Right renal cortex interstitium (tissue), 3 donors: ENCODE results near the gene MLEC. TPM values are rescaled to one million over a fixed set of nuclear protein-coding genes. Genes with fewer than 3 reads are reported as not detected.
A peak's percentile ranks its signal among the peaks of the same experiment; 100 is the strongest.
"Not testable (repeated sequence)": the region's sequence is repeated elsewhere in the genome, so short reads cannot be mapped to it uniquely, and the experiment has no call there.

Source experiments
- DNase-seq, 3 donors: peaks; one replicate each; pipeline ENCODE4 v3.0.0-alpha.2; 2013; ENCODE audit warnings: low read depth in 3 of 3, low spot score in 2 of 3
- polyA plus RNA-seq, 3 donors: library from polyadenylated mRNA; unstranded; fragments of 120-200 nt; gene quantifications; one replicate each; pipeline ENCODE4 v1.2.1, GENCODE V29; 2013; ENCODE audit not compliant: insufficient read length in 3 of 3

The MLEC gene
- polyA plus RNA-seq, 3 donors, result 177 to 191 (median 185) TPM

DNA sequence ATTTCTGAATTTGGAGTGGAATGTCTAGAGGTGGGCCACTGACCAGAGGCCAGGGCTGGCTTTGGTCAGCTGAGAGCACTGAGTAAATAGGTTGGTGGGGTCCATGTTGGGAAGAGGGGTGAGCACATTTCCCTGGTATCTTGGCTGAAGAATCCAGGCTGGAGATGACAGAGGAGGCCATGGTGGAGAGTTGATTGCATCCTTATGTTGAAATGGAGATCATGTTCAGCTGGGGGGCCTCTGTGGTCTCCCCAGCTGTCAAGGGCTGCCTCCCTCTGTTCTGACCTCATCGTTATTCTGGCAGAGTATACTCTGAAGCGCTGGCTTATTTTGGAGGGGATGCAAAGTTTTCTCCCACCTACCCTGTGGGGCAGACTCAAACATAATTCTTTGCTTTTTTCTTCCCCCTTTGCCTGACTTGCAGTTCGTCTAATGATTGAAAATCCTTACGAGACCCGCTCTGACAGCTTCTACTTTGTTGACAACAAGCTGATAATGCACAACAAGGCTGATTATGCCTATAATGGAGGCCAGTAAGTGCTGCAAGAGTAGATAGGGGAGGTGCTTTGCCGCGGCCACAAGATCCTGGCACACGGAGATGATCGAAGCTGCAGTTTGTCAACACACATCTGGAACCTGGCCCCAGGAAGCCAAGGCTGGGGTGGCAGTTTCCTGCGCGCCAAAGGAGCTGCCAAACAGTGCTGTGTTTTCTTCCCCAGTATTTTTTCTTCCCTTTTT, 32.7 kb downstream of the MLEC start:
- no peak for DNase-seq

DNA sequence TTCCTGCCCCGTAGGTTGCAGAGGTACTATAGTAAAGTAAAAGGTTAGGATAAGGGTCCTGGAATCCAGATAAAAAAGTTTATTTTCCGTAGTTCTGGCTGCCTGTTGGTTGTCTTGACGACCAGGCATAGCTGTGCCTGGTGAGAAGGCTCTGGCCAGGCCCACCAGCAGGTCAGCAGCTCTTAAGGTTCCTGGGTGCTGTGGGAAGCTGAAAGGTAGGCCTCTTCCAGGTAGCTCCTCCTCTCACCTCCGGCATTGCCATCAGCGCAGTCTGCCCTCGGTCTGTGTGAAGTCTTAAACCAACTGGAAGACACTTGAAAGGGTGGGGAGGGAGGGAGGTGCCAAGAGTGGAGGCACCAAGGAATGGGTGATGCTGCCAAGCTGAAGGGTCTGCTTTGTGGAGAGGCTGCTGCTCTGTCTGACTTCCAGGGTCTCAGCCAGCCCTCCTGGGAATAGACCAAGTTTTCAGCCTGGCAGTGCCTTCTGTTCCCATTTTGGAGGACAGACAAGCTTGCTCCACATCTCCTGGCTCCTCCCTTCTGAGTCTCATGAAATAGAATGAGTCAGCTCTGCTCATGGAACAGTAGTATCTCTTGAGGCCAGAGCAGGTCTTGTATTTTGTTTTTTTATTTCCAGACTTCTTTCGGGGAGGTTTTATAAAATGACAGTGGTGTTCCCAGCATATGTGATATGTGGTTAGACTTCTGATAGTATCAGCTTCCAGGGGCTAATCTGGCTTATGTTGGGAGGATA, 33.5 kb downstream of the MLEC start:
- no peak for DNase-seq

DNA sequence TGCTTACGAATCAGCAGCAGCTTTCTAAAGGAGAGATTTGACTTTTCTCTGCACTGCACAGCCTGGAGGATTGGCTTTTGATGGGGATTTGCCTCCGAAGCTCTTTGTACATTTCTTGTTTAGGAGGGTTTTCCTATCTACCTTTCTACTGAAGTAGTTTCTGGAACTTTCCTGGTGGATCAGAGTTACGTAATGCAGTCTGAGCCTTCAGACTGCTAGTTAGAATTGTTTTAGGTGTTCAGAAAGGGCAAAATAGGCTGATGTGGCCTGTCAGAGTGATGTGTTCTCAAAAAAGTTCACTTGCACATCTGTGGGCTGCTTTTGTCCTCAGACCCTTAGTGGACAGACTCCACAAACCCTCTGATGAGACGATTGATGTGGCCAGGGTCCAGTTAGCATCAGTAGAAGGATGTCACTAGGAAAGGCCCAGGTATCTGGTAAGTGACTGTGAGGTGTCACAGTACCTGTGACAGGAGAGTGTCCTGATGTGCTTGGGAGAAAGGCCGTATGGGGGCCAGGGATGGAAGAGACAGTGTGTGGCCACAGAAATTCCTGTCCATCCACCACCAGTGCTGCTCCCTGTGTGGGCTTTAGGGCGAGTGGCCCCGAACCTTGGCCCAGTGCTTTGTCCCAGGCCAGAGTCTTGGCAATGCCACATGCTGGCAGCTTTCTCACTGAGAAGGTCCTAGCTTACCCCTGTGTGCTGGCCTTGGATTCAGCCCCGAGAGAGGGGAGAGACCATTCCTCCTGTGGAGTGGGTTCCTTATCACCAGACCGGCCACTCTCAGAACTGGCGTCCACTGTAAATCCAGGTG, 34.2 kb downstream of the MLEC start:
- no peak for DNase-seq

DNA sequence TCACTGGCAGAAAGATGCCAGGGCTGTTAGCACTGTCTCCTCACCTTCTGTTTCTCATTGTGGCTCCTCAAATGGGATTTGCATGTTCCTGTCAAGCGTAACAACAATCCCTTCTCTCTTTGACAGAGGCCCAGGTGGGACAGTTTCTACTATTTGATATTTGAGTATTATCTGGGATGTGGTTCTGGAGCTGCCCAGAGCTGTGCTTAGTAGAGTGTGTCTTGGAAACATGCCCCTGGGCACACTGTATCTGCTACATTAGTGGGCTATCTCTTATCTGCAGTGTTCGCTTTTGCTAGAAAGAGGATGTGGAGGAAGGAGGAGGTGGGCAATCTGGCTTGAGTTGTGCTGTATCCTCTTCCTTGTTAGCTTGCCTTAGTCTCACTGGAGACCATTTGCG, 34.9 kb downstream of the MLEC start:
- no peak for DNase-seq

DNA sequence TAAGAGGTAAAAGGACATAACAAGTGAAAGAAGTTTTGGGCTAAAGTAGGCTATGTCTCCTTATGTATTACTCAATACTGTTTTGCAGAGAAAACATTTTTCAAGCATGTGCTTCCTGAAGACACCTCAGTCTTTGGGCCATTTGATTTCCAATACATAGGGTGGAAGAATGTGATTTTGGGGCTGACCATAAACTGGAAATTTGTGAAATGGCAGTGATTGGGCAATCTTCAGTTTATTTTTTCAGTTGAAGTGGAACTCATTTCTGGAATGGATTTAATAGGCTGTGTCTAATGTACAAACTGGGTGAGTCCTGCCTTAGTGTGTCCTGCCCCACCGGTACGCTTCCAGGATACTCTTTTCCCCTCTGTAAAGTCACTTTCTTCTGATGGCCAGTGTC, 35.8 kb downstream of the MLEC start:
- DNase-seq, result no peak

DNA sequence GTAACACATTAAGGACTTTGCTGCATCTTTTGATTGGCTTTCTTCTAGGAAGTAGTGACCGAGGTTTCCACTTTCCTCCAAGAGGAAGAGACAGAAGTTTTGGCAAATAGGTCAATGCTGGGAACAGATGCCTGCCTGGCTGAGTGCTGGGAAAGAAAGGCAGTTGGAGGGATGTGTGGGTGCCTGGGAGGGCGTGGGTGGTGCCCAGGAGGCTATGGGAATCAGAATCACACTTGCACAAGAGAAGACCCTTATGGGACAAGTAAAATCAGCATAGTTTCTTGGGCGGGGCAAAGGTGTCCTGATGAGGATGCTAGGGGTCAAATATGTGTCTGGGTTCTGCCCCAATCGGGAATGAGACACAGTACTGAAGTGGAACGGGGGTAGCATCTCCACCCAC, 37.8 kb downstream of the MLEC start:
- no peak for DNase-seq

DNA sequence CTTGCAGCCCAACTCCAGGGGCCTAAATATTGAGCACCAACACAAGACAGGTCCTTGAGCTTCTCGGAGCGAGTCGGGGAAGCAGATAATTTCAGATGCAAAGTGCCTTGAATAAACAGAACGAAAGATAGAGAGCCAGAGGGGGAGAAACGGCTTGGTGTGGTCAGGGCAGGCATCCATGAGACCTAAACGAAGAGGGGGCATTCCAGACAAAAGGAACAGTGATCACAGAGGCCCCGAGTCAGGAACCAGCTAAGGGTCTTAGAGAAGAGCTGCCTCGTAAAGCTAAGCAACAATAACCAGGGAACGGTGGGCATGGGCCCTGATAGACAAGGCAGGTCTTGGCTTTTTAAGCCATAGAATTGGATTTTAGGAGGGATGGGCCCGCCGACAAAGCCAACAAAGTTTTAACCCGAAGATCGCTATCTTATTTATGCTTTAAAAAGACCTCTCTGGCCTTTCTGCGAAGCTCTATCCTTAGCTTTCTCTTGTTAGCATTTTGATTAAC, 38.3 kb downstream of the MLEC start:
- DNase-seq, result no peak

DNA sequence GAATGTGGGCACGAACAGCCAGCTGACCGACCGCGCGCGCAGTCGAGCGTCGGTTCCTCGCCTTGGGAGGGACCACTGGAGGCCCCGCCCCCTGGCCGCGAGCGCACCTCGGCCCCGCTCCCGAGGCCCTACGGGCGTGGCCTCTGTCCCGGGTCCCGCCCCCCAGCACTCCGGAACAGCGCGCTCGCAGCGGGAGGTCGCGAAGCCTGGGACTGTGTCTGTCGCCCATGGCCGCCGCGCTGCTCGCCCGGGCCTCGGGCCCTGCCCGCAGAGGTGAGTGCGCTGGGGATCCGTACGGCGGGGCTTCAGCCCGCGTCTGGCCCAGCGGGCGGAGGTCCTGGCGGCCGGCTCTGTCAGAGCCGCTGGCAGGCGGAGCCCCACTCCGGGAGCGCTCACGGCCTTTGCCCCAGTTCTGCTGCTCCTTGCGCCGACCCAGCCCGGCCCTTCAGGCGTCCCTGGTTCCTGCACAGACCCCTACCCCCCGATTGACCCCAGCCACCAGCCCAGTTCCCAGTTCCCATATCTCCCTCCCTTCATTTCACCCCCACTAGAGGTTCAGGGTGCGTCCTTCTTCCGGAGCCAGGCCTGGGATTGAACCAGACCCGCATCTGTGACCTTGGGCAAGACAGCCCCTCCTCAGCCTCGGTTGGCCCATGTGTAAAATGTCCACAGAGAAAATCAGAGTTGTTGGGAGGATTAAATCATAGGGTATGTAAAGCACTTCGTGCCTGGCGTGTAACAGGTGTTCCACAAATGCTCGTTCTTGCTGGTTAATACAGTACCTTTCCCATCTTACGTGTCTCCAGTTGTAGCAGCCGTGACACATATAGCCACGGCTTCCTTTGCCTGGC, 38.9 kb downstream of the MLEC start, which contains the start of gene ACADS:
Gene ACADS (plus strand): TSS at position 168 of the 851 bp plus-strand sequence. CDS start 60 bp downstream, at position 228.
- DNase-seq, result peak in 2 of 3 donors; percentile 65 to 76

DNA sequence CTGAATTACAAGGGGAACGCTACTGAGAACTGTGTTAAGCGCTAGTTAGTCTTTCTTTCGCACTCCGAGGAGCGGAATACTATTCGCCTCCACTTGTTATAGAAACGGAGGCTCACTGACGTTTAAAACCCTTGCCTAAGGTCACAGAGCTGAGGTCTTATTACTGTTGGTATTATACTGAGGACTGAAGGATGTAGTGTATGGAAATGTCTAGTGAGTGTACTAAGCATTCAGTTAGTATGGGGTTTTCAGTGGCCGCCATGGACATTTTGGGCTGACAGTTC, 39.5 kb downstream of the MLEC start:
- DNase-seq, result no peak

DNA sequence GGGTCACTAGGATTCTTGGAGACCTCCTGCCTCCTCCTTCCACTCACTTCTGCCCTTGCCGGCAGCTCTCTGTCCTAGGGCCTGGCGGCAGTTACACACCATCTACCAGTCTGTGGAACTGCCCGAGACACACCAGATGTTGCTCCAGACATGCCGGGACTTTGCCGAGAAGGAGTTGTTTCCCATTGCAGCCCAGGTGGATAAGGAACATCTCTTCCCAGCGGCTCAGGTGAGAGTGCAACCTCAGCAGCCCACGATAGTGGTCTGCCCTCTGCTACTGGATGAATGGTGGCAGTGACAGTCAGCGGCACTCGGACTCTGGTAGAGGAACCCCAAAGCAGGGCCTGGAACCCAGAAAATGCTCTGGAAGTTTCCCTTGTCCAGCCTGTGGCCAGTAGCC, 40.0 kb downstream of the MLEC start:
- no peak for DNase-seq

DNA sequence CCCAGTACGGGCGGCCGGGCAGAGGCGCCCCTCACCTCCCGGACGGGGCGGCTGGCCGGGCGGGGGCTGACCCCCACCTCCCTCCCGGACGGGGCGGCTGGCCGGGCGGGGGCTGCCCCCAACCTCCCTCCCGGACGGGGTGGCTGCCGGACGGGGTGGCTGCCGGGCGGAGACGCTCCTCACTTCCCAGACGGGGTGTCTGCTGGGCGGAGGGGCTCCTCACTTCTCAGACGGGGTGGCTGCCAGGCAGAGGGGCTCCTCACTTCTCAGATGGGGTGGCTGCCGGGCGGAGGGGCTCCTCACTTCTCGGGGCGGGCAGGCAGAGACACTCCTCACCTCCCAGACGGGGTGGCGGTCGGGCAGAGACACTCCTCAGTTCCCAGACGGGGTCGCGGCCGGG, 45.2 kb downstream of the MLEC start:
- DNase-seq, result not testable (repeated sequence)

DNA sequence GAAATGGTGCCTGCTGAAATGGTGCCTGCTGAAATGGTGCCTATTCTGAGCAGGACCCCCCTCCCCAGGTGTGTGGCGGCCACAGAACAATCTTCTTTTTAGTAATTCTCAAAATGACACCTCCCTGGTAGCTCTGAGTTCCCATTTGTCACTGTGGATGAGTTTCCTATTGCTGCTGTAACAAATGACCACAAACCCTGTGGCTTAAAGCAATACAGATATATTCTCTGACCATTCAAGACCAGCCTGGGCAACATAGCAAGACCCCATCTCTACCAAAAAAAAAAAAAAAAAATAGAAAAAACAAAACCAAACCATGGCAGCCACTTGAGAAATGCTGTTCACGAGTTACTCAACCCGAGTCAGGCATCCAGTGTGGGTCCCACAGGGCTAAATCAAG, 46.6 kb downstream of the MLEC start:
- DNase-seq, result no peak

DNA sequence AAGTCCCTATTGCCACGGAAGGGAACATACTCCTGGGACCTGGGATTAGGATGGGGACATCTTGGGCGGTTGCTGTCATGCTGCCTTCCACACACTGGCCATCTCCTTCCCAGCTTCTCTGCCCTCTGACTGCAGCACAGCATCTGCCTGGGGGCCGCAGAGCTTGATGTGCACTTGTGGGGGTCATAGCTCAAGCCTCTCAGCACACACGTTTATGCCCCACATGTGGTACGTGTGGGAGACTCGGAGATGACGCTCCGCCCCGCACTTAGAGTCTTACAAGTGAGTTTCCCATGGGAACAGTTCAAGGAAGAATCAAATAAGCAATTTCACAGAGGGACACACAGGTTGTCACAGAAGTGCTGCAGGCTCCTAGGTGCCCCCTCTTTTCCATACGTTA, 47.3 kb downstream of the MLEC start:
- DNase-seq, result no peak

DNA sequence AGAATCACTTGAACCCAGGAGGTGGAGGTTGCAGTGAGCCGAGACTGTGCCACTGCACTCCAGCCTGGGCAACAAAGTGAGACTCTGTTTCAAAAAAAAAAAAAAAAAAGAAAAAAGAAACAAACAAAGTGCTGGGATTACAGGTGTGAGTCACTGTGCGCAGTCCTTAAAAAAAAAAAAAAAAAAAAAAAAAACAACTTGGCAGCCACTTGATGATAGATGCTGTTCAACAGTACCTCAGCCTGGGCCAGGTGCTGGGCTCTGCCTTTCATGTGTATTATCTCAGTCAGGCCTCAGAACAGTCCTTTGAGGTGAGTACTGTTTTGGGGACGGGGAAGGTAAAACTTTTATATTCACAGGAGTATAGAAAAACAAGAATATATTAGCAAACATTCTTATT, 48.2 kb downstream of the MLEC start:
- no peak for DNase-seq

DNA sequence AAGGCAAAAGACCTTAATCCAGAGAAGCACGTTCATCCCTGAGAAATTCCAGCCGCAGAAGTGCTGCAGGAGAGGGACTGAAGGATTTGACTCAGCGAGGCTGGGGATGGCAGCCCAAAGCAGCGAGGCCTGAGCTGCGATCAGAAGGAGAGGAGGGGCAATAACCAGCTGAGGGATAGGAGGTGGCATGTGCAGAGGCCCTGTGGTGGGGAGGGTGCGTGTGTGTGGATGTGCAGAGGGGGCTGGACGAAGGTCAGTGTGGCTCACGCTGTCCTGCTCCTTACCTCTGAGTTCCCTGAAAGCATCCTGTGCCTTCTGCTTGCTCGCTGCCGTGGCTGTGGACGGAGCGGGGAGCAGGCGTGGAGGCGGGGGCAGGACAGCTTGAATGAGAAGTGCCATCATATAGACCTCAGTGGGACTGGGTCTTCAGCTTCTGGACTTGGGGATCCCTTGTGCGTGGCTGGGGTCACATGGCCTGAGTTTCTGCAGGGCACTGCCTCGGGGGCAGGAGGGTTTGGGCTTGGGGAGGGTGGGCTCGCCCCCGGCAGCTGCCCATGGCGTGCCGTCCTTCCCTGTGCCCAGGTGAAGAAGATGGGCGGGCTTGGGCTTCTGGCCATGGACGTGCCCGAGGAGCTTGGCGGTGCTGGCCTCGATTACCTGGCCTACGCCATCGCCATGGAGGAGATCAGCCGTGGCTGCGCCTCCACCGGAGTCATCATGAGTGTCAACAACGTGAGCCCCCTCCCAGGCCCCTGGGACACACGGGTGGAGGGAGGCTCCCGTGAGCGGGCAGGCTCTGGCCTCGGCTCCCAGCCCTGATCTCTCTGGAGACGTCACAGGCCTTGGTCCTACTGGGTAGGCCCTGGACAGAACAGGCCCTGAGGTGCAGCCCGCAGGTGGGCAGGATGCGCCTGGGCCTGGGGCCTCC, 49.7 kb downstream of the MLEC start:
- no peak for DNase-seq

DNA sequence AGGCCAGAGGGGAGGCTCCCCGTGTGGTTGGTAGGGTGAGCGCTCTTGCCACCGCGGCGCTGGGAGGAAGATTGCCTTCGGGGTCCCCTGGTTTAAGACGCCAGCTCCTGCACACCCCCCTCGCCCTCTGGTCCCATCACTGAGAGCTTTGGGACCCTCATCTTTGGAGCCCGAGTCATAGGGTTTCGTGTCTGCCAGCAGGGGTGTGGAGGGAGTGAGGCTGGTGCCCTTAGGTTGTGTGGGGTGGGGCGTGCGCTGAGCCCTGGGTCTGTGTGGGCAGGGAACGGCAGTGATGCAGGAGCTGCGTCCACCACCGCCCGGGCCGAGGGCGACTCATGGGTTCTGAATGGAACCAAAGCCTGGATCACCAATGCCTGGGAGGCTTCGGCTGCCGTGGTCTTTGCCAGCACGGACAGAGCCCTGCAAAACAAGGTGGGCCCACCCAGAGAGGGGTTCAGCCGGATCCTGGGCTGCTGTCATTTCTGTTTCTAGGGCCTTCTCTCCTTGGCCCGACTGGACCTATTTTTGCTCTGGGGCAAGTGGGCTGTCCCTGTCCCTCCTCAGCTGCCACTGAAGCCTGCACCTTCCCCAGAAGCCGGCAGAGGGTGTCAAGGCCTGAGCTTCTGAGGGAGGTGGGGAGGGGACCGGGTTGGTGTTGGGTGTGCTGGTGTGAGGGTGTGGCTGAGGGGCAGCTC, 50.8 kb downstream of the MLEC start:
- no peak for DNase-seq

DNA sequence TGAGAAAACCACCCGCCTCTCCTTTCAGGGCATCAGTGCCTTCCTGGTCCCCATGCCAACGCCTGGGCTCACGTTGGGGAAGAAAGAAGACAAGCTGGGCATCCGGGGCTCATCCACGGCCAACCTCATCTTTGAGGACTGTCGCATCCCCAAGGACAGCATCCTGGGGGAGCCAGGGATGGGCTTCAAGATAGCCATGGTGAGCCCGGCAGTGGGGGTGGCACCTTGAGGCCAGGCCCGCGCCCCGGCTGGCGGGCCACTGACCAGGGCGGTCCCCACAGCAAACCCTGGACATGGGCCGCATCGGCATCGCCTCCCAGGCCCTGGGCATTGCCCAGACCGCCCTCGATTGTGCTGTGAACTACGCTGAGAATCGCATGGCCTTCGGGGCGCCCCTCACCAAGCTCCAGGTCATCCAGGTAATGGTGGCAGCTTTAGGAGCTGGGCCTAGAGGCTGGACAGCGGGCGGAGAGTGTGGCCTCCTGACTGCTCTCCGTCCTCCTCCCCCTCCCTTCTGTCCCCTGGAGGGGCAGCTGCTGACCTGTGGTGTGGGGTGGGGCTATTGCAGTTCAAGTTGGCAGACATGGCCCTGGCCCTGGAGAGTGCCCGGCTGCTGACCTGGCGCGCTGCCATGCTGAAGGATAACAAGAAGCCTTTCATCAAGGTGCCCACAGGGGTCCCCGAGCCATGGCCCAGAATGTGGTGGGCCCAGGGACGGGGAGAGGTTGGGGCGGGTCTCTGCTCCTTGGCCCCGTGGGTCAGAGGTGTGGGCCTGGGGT, 51.5 kb downstream of the MLEC start:
- no peak for DNase-seq
